Measurements from ENCODE around the gene EID3. TPM values are rescaled to one million over a fixed set of nuclear protein-coding genes. Genes with fewer than 3 reads are reported as not detected.

Gene EID3
- total and polyA plus RNA-seq, 9 of the 15 experiments (the other 6 are each of a cell fraction or from before 2014, with no cell fraction given): 0.07 to 3.5 (median 0.42) TPM

DNA sequence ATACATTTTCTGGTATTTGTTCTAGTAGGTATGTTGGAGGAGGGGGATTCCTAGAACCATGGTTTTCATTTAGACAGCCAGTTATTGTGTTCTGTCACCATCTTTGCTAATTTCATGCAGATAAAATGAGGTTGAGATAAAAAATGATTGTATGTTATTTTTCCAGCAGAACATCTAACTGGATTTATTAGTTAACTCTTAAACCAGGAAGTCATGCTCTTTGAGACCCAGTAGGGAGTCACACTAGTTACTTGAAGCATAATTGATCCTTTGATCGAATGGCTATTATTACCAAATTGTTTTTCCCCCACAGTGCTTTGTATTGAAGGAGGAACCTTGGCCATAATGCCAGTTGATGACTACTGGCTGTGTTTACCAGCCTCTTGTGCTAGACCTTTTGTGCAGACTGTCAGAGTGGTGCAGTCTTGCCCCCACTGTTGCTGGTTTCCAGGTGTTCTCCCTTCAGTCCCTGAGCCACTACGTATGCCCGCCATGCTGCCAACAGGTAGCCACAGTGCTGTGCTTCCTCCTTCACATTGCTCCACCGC, 6.0 kb downstream of the EID3 start:
- no peak overlapping the region for H3K4me2 ChIP-seq (ENCODE audit: insufficient read depth, low read length)
- in situ Hi-C loops (cut with MboI): no loop called here
- H3K27ac ChIP-seq (ENCODE audit: extremely low read depth, low read depth, low read length): no peak overlapping the region
- intact Hi-C loops (cut with micrococcal nuclease): no loop called here
- no peak overlapping the region for H3K4me3 ChIP-seq
- TF ChIP-seq, protein P1, sequence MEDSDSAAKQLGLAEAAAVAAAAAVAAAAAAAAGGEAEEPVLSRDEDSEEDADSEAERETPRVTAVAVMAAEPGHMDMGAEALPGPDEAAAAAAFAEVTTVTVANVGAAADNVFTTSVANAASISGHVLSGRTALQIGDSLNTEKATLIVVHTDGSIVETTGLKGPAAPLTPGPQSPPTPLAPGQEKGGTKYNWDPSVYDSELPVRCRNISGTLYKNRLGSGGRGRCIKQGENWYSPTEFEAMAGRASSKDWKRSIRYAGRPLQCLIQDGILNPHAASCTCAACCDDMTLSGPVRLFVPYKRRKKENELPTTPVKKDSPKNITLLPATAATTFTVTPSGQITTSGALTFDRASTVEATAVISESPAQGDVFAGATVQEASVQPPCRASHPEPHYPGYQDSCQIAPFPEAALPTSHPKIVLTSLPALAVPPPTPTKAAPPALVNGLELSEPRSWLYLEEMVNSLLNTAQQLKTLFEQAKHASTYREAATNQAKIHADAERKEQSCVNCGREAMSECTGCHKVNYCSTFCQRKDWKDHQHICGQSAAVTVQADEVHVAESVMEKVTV (CRISPR knock-in tag; IDR thresholded peaks at IDR 0.05): no peak
- TF ChIP-seq ZNF224 (CRISPR knock-in tag; IDR thresholded peaks at IDR 0.05) (no peak), GTF2A2 (tag; IDR thresholded peaks at IDR 0.05) (no peak), CREB1 (IDR thresholded peaks at IDR 0.05) (no peak), CREB1 (CRISPR knock-in tag; IDR thresholded peaks at IDR 0.05) (no peak)
- TF ChIP-seq, protein P2, sequence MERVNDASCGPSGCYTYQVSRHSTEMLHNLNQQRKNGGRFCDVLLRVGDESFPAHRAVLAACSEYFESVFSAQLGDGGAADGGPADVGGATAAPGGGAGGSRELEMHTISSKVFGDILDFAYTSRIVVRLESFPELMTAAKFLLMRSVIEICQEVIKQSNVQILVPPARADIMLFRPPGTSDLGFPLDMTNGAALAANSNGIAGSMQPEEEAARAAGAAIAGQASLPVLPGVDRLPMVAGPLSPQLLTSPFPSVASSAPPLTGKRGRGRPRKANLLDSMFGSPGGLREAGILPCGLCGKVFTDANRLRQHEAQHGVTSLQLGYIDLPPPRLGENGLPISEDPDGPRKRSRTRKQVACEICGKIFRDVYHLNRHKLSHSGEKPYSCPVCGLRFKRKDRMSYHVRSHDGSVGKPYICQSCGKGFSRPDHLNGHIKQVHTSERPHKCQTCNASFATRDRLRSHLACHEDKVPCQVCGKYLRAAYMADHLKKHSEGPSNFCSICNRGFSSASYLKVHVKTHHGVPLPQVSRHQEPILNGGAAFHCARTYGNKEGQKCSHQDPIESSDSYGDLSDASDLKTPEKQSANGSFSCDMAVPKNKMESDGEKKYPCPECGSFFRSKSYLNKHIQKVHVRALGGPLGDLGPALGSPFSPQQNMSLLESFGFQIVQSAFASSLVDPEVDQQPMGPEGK (CRISPR knock-in tag; IDR thresholded peaks at IDR 0.05; ENCODE audit: borderline replicate concordance): no peak
- TF ChIP-seq, protein P3, sequence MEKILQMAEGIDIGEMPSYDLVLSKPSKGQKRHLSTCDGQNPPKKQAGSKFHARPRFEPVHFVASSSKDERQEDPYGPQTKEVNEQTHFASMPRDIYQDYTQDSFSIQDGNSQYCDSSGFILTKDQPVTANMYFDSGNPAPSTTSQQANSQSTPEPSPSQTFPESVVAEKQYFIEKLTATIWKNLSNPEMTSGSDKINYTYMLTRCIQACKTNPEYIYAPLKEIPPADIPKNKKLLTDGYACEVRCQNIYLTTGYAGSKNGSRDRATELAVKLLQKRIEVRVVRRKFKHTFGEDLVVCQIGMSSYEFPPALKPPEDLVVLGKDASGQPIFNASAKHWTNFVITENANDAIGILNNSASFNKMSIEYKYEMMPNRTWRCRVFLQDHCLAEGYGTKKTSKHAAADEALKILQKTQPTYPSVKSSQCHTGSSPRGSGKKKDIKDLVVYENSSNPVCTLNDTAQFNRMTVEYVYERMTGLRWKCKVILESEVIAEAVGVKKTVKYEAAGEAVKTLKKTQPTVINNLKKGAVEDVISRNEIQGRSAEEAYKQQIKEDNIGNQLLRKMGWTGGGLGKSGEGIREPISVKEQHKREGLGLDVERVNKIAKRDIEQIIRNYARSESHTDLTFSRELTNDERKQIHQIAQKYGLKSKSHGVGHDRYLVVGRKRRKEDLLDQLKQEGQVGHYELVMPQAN (IDR thresholded peaks at IDR 0.05; ENCODE audit: borderline replicate concordance): no peak
- 98% methylated on average over 4 of the region's 4 CpGs for WGBS (ENCODE audit: insufficient coverage, low coverage, missing lambda C conversion rate)
- H2AFZ ChIP-seq (ENCODE audit: low read depth, low read length): no peak overlapping the region
- H4K20me1 ChIP-seq (replicated peaks; ENCODE audit: control insufficient read depth, insufficient read depth, low read length): peaks cover 15% of the 10 kb centered on the region
- H3K9me1 ChIP-seq (ENCODE audit: control insufficient read depth, insufficient read depth, low read length): no peaks in the 10 kb centered on the region
- peaks cover 85% of the 10 kb centered on the region for H3K79me2 ChIP-seq (ENCODE audit: control insufficient read depth, insufficient read depth, low read length)
- ChIA-PET POLR2A (interaction anchor here (1.2 to 3.3 kb wide), 4 partner anchors 9 to 64 kb away, joined by 3 to 11 read pairs (median 8); no protein-coding TSS in a partner anchor), CTCF (ENCODE audit: low intra/inter-chr PET ratio) (no interaction called here)
- DNase-seq (ENCODE audit: extremely low read depth in 1 of 4, low spot score in 3 of 4): no peak
- ATAC-seq: no peak
- H3K4me1 ChIP-seq (replicated peaks in 1 of 2; ENCODE audit: control insufficient read depth in 2 of 2, insufficient read depth in 2 of 2, low read length in 2 of 2): peaks cover 0 to 3% of the 10 kb centered on the region in 2 experiments; a peak in 2 of 5 replicates
- peak; percentile 44 for FAIRE-seq
- H3K9me3 ChIP-seq (replicated peaks; ENCODE audit: control insufficient read depth, insufficient read depth, low read depth, low read length): no peaks in the 10 kb centered on the region
- no peaks in the 10 kb centered on the region for H3K27me3 ChIP-seq (ENCODE audit: control insufficient read depth in 2 of 2, insufficient read depth in 2 of 2, low read length in 2 of 2)
- no TSS peak for BruUV-seq (replicated peaks)
- H3K36me3 ChIP-seq (ENCODE audit: control insufficient read depth, insufficient read depth, low read length): peaks cover 87% of the 10 kb centered on the region
- H3K9ac ChIP-seq (ENCODE audit: insufficient read depth in 1 of 2, low read depth in 2 of 2, low read length in 2 of 2): 0 out of 4 replicates have a peak overlapping the region, but pooled peaks of 1 of the 2 experiments have one; percentile 8
